HG02870 (cell line): Measurements from ENCODE around the gene LAMC3.

ENCODE experiments used
- ATAC-seq: cut with Tn5 transposase; IDR thresholded peaks from one replicate; pipeline ENCODE4 v1.9.1; 2021; ENCODE audit warnings: mild to moderate bottlenecking, moderate library complexity; ENCODE audit not compliant: unreplicated experiment

The LAMC3 gene

DNA sequence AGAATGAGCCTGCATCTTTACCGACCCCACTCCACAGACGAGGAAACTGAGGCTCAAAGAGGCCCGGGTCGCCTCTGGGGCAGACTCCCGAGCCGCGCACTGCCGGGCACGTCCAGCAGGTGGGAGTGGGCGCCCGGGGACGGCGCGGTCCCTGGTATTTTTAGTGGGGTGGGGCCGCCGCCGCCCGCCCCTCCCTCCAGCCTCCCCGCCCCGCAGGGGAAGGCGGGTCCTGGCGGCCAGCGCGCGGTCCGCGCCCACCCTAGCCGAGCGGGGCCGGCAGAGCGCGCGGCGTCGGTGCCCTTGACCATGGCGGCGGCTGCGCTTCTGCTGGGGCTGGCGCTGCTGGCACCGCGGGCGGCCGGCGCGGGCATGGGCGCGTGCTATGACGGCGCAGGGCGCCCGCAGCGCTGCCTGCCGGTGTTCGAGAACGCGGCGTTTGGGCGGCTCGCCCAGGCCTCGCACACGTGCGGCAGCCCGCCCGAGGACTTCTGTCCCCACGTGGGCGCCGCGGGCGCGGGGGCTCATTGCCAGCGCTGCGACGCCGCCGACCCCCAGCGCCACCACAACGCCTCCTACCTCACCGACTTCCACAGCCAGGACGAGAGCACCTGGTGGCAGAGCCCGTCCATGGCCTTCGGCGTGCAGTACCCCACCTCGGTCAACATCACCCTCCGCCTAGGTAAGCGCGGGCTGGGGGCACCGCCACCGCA lies at the start of gene LAMC3:
Gene LAMC3, plus strand, starts transcription at position 266 of the 710 bp plus-strand sequence. Its CDS starts 41 bp downstream, at position 307.
- ATAC-seq, result no peak

GRCh38 chr9:130959809-130960334 lies 49.1 kb upstream of the LAMC3 start:
- no peak for ATAC-seq

- no peak for ATAC-seq
Observed at GRCh38 chr9:130960522-130961378, 48.2 kb upstream of the LAMC3 start.

- no peak for ATAC-seq
Observed at GRCh38 chr9:130961511-130962300, 47.3 kb upstream of the LAMC3 start.

GRCh38 chr9:130962418-130963316 lies 46.3 kb upstream of the LAMC3 start:
- ATAC-seq, result no peak

DNA sequence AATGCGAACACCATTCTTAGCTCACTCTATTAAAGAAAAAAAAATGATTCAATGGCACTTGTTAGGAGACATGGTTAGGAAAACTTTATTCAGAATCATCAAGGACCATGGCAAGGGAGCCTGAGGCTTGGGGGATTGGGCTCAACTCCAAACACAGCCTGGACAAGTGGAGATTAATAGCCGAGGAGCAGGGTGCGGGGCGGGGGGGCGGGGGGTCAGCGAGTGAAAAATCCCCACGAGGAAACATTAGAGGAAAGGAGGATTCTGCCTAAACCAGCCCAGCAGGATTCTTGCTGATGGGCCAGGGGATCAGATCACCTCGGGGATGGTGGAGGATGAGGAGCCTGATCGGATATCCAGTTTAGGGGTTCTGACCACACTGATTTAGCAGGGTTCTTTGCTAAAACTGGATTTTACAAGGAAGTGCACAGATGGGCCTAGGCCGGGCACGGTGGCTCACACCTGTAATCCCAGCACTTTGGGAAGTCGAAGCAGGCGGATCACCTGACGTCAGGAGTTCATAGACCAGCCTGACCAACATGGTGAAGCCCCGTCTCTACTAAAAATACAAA lies 45.6 kb upstream of the LAMC3 start:
- no peak for ATAC-seq

GRCh38 chr9:130963916-130964315 lies 45.1 kb upstream of the LAMC3 start:
- no peak for ATAC-seq

- ATAC-seq, result no peak
Observed at GRCh38 chr9:130965680-130966079, 43.3 kb upstream of the LAMC3 start.

GRCh38 chr9:130970052-130970451 lies 38.9 kb upstream of the LAMC3 start:
- no peak for ATAC-seq

- no peak for ATAC-seq
Observed at GRCh38 chr9:130970855-130971254, 38.1 kb upstream of the LAMC3 start.

DNA sequence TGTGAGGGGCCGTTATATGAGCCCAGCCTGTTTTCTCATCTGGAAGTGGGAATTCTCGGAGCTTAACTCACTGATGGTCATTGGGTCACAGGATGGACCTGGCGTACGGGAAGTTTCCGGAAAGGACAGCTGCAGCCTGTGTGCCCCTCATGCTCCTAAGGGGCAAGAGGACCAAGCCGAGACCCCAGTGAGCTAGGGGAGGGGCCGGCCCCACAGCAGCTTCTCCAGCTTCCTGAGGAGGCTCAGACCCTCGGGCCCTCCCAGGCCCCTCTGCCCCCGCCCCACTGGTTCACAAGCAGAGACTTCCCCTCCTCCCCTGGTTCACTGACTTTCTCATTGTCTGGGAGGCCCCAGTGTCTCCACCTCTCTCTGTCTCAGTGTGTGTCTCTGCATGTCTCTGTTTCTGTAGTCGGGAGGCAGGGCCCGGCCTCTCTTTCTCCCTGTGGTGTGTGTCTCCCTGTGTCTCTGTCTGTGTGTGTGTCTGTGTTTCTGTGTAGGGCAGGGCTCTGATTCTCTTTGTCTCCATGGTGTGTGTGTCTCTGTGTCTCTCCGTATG lies 37.6 kb upstream of the LAMC3 start:
- no peak for ATAC-seq

DNA sequence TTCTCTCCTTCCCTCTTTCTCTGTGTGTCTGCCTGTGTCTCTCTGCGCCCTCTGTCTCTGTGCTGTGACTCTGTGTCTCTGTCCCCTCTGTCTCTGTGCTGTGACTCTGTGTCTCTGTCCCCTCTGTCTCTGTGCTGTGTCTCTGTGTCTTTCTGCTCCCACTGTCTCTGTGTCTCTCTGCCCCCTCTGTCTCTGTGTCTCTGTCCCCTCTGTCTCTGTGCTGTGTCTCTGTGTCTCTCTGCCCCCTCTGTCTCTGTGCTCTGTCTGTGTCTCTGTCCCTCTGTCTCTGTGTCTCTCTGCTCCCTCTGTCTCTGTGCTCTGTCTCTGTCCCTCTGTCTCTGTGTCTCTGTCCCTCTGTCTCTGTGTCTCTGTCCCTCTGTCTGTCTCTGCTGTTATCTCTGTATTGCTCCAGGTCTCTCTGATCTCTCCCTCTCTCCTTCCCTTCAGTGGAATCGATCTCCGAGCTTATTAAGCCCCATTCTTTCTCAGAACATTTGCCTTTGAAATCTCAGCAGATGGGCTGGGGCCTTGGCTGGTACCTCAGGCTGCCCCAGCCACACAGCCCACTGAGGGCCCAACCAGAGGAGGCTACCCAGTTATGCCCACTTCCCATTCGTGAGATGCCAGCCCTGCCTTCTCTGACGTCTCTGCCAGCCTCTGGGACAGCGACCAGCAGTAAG lies 36.6 kb upstream of the LAMC3 start:
- no peak for ATAC-seq

GRCh38 chr9:130972957-130973685 lies 35.9 kb upstream of the LAMC3 start:
- no peak for ATAC-seq

DNA sequence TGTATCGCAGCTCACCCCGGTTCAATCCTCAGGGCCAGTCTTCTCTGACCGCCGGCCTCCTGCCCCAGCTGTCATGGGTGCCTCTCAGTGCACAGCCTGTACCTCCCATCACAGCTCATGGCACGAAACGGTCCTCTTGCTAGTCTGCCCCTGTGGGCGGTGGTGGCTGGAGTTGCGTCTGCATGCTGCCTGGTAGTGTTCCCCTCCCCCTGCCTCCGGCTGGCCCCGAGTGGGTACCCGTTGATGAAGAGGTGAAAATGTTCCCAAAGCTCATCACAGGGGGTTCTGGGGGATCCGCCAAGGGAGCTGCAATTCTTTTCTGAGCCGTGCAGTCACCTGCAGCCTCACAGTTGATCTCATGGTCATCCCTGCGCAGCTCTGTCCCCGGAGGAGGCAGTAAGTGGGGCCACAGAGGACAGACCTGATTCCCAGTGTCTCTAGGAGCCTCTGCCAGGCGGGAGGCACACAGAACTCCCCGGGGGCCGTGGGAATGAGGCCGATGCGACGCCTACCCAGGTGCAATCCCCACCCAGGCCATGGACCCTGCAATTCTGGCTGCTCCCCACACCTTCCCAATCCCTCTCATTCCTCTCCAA lies 35.2 kb upstream of the LAMC3 start:
- no peak for ATAC-seq

DNA sequence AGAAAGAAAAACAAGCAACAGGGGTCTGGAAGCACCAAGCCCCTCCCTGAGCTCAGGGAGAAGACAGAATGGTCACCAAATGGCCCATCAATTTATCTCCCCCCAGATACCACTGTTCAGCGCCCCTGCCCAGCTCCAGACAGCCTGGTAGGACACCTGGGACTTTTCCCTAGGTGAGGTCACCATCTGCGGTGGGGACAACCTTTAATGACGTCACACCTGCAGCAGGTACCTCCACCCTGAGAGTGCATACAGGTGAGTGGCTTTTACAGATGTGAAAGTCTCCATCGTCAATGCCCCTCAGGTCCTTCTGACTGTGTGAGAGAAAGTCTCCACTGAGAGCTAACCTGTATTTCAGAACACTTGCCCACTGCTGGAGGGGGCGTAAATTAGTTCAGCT lies 34.3 kb upstream of the LAMC3 start:
- ATAC-seq, result no peak

- ATAC-seq, result no peak
Observed at GRCh38 chr9:130975156-130975555, 33.8 kb upstream of the LAMC3 start.

GRCh38 chr9:130975932-130976841 lies 32.8 kb upstream of the LAMC3 start:
- ATAC-seq, result no peak
